HG02885 (cell line): ENCODE measurements around the gene MAGI2.

Experiments
- ATAC-seq: cut with Tn5 transposase; IDR thresholded peaks from one replicate; pipeline ENCODE4 v1.9.1; 2021; ENCODE audit warnings: mild to moderate bottlenecking; ENCODE audit not compliant: unreplicated experiment, poor library complexity

Gene MAGI2

DNA sequence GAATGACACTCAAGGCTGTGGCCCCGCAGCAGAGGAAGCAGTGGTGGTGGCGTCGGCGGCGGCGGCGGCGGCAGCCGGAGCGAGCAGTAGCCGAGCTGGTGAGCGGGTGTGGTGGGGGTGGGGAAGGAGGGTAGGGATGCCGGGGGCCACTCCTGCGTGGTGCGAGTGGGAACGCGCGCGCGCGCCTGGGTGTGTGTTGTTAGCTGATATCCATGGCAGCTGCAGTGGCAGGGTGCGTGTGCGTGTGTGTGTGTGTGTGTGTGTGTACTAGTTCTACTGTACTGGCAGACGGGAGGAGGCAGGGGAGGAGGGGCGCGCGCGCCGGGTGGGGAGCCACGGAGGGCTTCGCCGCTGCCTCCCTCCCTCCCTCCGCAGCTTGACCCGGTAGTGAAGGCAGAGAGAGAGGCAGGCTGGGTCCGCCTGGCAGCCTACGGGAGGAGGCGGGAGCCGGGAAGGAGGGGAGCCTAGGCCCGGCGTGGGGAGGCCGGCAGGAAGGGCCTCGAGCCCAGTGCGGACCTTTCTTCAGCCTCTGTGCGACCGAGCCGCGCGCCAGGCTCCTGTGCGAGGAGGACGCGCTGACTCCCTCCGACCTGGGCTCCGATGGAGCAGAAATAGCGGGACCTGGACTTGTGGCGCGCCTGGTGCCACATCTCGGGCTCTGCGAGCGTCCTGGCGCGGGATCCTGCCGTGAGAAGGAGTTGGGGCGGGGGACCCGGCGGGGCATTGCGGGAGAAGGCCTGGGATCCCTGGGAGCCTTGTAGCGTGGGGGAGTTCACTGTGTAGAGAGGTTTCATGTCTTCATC lies at the start of gene MAGI2:
Gene MAGI2 (minus strand): TSS at position 110 of the 803 bp plus-strand sequence. CDS start 347 bp downstream, outside the sequence.
- ATAC-seq, result no peak

GRCh38 chr7:79502151-79502550 lies 48.7 kb upstream of the MAGI2 start:
- no peak for ATAC-seq

DNA sequence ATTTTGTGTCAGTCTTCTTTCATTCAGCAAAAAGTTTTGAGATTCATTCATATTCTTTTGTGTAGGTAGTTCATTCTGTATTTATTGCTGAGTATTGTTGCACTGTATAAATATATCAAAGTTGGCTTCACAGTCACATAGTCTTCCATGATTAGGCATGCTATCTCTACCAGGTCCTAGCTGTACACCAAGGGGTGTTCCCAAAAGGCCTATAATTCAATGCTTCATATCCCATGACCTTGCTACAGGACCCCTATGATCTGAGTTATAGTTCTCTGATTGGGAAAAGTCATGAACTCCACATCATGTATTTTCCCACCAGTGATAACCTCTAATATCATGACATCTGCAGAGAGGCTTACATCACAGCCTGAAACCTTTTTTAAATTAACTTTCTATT lies 47.3 kb upstream of the MAGI2 start:
- no peak for ATAC-seq

DNA sequence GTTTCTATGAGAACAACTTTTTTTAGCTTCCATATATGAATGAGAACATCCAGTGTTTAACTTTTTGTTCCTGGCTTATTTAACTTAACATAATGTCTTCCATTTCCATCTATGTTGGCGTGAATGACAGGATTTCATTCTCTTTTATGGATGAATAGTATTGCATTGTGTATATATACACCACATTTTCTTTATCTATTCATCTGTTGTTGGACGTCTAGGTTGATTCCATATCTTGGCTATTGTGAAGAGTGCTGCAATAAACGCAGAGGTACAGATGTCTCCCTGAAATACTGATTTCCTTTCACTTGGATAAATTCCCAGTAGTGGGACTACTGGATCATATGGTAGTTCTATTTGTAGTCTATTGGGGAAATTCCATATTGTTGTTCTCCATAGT lies 44.3 kb upstream of the MAGI2 start:
- ATAC-seq, result no peak

- no peak for ATAC-seq
Measured at GRCh38 chr7:79495544-79496272, 42.2 kb upstream of the MAGI2 start.

DNA sequence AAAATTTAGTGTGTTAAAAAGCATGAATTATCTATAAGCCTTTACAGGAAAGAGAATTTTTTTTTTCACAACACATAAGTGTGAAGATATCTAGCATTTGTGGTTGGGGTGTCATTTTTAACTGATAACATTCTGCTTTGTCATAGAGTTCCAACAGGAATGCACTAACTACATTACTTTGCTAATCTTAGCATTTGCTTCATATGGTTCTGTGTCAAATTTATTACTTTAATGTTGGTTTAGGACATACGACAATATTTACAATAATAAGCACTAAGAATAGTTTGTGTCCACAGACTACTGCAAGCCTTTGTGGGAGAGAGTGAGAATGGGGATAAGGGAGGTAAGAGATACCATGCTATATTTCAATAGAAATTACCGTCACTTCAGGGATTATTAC lies 40.6 kb upstream of the MAGI2 start:
- no peak for ATAC-seq

DNA sequence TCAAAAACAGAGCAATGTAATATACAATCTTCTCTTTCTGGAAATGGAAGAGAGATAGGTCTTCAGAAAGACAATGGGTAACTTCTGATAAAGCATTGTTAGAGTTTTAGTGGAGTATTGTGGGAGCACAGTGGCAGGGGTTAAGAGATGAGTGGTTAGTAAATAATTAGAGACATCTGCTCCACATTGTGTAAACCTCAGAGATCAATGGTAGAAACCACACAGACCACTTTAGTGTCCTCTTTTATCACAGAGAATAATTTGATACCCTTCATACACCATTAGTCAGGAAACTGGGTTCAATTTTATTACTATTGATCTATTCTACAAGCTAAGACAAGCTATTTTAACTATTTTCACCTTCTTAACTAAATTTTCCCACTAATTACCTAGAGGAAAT lies 35.9 kb upstream of the MAGI2 start:
- no peak for ATAC-seq

- ATAC-seq, result no peak
Measured at GRCh38 chr7:79478386-79478785, 24.9 kb upstream of the MAGI2 start.

GRCh38 chr7:79475455-79475854 lies 22.0 kb upstream of the MAGI2 start:
- ATAC-seq, result no peak

GRCh38 chr7:79471699-79472098 lies 18.2 kb upstream of the MAGI2 start:
- no peak for ATAC-seq

GRCh38 chr7:79471283-79471682 lies 17.8 kb upstream of the MAGI2 start:
- ATAC-seq, result no peak

- ATAC-seq, result no peak
Measured at GRCh38 chr7:79465551-79465950, 12.1 kb upstream of the MAGI2 start.

GRCh38 chr7:79464051-79464450 lies 10.6 kb upstream of the MAGI2 start:
- ATAC-seq, result no peak

DNA sequence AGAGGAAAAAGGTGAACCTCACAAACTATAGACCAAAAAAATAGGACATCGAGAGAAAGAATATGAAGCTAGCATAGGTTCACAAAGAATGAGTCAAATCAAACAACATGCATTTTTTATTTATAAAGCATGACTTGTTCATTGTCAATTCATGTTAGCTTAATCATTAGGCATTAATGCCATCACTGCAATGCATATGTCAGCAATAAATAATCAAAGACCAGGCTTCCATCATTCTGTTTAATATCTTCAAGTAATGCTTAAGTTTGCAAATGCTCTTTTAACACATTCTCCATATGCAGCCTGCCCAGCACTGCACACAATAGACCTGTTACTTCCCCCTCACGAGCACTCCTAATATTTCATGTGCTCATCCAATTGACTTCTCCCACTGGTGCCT lies 8.9 kb upstream of the MAGI2 start:
- ATAC-seq, result no peak

- ATAC-seq, result no peak
Measured at GRCh38 chr7:79461660-79462059, 8.2 kb upstream of the MAGI2 start.

GRCh38 chr7:79459381-79459780 lies 5.9 kb upstream of the MAGI2 start:
- ATAC-seq, result no peak

DNA sequence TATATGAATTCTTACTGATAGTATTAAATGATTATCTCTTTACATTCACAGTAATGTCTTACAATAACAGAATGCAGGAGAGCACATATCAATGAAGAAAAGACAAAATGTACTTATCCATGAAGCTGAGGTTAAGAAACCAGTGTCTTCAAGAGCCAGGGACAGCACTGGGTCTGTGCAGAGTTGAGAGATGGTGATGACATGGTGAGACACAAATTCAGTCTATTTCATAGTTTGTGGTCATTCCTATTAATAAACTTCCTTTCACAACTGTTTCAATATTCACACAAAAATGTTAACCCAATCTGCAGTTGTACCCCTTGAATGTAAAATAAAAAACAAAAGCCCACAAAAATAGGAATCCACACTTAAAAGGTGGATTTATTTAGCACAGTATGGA lies 5.3 kb upstream of the MAGI2 start:
- no peak for ATAC-seq

DNA sequence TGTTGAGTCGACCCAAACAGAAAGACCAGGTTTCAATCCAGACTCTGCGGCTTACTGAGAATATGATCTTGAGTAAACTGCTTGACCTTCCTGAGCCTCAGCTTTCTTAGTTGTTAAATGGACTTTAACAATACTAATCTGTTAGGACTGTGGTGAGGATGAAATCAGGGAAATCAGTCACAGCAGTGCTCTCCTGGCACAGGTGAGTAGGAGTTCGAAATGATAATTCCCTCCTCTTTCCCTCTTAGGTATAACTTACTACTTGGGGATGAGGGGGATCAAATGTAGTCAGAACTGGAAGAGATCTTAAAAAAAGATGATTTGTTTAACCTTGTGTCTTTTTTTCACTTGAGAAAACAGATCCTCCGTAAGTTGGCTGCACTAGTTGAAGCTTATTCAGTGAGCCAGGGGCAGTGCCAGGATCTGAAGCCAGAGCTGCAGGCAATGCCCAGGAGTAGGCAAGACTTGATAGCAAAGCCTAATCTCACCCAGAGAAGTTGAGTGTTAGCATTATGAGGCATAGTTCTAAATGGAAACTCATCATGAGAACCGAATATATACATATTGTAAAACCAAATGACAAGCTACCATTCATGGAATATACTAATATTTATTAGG lies 1.8 kb upstream of the MAGI2 start:
- no peak for ATAC-seq

GRCh38 chr7:79454361-79454960 lies 994 bp upstream of the MAGI2 start:
- no peak for ATAC-seq

DNA sequence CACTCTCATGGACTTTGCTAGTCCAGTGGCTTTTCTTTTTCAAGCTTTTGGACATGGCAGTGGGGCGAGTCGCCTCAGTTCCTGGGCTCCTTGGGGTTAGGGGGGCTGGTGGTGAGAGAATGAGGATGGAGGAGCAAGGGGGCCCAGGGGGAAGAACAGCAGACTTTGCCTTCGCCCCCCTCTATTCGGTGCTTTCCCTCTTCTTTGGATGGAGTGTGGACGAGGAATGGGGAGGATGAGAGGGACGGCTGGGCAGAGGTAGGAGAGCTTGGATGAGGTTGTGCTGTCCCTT lies 255 bp downstream of the MAGI2 start:
- no peak for ATAC-seq
